WI38 (cell line): ENCODE measurements around the gene SEMA3D.

Experiments
- H3K4me3 ChIP-seq: 2 replicates; pipeline ENCODE4 v1.5.1; 2011; ENCODE audit warnings: low read depth, mild to moderate bottlenecking, control low read depth, low read length
- TF ChIP-seq, protein P1 (sequence below): IDR thresholded peaks from 2 replicates; pipeline ENCODE4 v1.5.1; 2012; ENCODE audit warnings: low read depth, mild to moderate bottlenecking, control low read depth, low read length

SEMA3D gene

DNA sequence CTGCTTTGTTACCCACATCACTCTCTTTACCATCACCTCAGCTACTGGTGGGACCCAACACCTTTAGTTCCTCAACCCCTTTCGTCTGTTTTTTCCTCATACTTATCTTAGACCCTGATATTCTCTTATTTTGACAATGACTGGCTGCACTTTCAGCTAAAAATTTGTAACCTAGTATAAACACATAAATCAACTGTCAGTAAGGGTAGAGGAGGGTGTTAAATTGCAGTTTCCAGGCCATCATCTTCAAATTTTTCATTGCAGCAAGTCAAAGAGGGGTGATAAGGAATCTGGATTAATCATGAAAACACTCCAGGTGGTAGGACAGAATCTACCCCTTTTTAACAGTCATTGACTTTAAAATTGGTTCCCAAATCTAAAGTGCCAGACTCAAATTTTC lies 27.9 kb downstream of the SEMA3D start:
- TF ChIP-seq, protein P1, sequence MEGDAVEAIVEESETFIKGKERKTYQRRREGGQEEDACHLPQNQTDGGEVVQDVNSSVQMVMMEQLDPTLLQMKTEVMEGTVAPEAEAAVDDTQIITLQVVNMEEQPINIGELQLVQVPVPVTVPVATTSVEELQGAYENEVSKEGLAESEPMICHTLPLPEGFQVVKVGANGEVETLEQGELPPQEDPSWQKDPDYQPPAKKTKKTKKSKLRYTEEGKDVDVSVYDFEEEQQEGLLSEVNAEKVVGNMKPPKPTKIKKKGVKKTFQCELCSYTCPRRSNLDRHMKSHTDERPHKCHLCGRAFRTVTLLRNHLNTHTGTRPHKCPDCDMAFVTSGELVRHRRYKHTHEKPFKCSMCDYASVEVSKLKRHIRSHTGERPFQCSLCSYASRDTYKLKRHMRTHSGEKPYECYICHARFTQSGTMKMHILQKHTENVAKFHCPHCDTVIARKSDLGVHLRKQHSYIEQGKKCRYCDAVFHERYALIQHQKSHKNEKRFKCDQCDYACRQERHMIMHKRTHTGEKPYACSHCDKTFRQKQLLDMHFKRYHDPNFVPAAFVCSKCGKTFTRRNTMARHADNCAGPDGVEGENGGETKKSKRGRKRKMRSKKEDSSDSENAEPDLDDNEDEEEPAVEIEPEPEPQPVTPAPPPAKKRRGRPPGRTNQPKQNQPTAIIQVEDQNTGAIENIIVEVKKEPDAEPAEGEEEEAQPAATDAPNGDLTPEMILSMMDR: no peak
- H3K4me3 ChIP-seq: no peak overlapping the region

DNA sequence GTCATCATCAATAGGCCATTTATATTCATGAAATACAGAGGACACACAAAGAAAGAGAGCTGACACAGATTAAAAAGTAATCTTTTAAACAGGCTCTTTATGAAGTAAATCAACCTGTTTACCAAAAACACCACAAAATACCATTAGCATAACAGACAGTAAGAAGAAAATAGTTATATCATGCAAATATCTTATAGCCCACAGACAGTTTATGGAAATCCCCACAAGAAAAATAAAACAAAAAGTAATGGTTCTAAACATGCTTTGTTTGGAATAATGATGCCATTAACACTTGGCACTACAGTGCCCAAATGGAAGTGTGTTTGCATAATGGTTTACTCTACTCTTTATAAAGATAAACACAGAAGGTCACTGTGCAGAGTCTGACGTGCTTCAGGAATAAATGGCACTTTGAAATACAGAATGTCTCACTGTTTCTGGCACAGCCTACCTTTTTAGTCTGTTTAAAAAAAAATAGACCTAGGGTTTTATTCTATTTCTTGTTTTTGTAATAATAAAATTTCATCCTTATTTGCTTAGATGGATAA lies 30.1 kb downstream of the SEMA3D start:
- TF ChIP-seq, protein P1: no peak
- no peak overlapping the region for H3K4me3 ChIP-seq

DNA sequence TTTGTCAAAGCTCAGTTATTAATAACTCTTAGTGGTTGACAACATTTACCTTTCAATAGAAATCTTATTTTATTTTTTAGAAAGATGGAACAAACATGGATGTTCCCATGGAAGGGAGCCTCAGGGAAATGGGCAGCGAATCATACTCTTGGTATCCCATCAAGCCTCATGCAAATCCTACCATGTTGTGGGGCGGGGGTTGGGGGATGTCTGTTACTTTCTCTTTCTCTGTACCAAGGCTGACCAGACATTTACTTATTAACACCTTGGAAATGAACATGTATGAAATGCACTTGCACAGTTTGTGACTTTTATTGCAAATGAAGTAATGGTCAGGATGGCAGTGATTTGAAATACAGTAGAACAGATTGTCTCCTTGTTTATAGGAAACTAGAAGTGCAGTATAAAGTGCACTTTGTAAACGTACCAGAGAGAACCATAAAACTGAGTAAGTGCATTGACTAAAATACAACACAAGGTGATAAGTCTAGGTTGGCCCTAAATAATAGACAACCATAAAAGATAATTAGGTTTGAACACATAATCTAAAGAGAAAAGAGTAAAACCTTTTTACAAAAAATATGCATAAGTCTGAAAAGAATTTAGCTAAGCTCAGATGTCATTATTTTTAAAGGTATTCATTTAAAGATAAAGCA lies 32.4 kb downstream of the SEMA3D start:
- H3K4me3 ChIP-seq: no peak overlapping the region

DNA sequence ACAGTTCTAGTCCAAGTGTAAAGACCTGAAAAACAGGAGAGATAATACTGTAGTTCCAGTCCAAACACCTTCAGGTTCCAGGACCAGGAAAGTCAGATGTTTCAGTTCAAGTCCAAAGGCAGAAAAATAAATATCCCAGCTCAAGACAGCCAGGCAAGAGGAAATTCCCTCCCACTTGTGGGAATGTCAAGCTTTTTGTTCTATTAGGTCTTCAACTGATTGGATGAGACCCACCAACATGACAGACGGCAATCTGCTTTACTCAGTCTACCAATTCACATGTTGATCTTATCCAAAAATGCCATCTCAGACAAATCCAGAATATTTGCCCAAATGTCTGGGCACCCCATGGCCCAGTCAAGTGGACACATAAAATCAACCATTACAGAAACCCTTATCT lies 33.1 kb downstream of the SEMA3D start:
- no peak overlapping the region for H3K4me3 ChIP-seq
- TF ChIP-seq, protein P1: no peak

More for the DNA sequence above, 32.4 kb downstream of the SEMA3D start:
- TF ChIP-seq, protein P1: no peak

DNA sequence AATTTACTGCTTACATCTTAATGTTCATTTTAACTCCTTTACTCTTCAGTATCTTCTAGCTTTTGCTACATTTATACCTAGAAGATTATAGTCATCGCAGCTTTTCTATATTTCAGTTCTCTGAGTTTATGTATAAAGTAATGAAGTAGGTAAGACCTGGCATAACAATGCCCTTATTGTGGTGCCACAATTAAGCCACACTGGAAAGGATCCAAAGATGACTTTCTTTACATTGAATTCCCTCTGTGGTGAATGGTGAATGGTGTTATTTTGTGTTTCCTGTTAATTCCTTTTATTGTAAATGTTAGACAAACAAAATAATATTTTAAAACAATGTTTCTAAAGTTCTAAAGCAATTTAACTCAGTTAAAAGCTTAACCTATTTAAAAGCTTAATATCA lies 36.2 kb downstream of the SEMA3D start:
- TF ChIP-seq, protein P1: no peak
- H3K4me3 ChIP-seq: no peak overlapping the region

DNA sequence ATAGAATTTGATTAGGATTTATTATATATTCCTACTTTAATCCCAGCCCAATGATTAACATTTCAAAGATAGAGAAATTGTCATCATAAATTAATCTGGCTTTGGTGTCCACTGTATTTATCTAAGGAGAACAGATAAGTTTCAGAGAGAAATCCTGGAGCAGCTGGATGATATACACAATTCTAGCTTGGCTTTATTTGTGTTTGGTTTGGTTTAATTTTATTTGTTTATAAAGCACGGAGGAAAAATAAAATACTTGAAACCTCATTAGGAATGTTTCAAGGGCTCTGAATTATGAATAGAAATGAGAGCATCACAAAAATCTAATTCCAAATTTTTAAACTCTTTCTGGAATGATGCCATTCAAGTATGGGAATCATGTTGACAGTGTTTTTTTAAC lies 42.1 kb downstream of the SEMA3D start:
- no peak overlapping the region for H3K4me3 ChIP-seq
- TF ChIP-seq, protein P1: no peak

DNA sequence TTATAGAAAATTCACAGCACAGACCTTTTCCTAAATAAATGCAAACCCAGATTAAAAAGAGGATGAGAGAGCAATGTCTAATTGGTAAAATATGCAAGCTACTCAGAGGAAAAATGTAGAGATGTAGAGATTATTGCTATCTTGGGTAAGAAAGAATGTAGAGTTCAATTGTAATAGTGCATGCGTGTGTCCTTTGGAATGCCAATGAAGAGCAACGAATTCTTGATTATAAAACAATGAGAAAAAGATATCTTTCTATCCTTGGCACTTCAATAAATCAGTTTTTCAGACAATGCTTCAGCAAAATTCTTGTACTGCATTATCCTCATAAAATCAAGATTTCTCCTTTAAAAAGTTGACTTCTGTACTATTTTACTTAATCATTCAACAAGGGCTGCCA lies 50.9 kb downstream of the SEMA3D start:
- TF ChIP-seq, protein P1: no peak

More for the DNA sequence above, 50.9 kb downstream of the SEMA3D start:
- no peak overlapping the region for H3K4me3 ChIP-seq
